K562 (cell line): ENCODE measurements around the gene OR7C2. TPM values are rescaled to one million over a fixed set of nuclear protein-coding genes. Genes with fewer than 3 reads are reported as not detected.
A peak's percentile ranks its signal among the peaks of the same experiment; 100 is the strongest.

Source experiments
- ATAC-seq: fragments of 200-7000 bp; cut with Tn5 transposase; 3 replicates; pipeline ENCODE4 v1.9.1; 2020; ENCODE audit warnings: moderate library complexity
- BruUV-seq: library from RNA; stranded (reverse); fragments of 400-500 nt; replicated peaks from 2 replicates; lab custom pipeline; 2021; lab: Mats Ljungman, UMichigan
- CTCF ChIA-PET: fragments of 300-600 bp; formaldehyde crosslinking; extraction: SDS; loops from one replicate; lab custom pipeline; 2021; ENCODE audit warnings: low intra/inter-chr PET ratio; lab: Yijun Ruan, JAX
- POLR2A ChIA-PET: fragments of 300-600, 350-650 bp; sonication (Branson Sonifier 250); formaldehyde crosslinking; extraction: SDS; loops from one replicate; lab custom pipeline; 2021; ENCODE audit warnings: antibody characterized with exemption, inconsistent platforms; lab: Yijun Ruan, JAX
- DNase-seq, 4 experiments: peaks; one replicate each; pipeline versions ENCODE4 v3.0.0 to v3.0.0-alpha.2; 2011 to 2018; ENCODE audit warnings: low spot score in 3 of 4, mixed read lengths in 3 of 4; ENCODE audit errors: extremely low read depth in 1 of 4
- FAIRE-seq: peaks from 2 replicates; lab custom pipeline; 2011; peaks lifted over from hg19 to GRCh38; lab: Jason Lieb, UNC
- H2AFZ ChIP-seq: 2 replicates; pipeline ENCODE4 v1.6.0; 2011; ENCODE audit warnings: low read depth, low read length, control low read depth, inconsistent platforms
- H3K27ac ChIP-seq: fragments of 200-600 bp; 3 replicates; pipeline ENCODE4 v1.8.0; 2011; ENCODE audit warnings: low read depth, mild to moderate bottlenecking, control low read depth, inconsistent platforms, low read length, moderate library complexity, mixed read lengths; ENCODE audit errors: extremely low read depth
- H3K27me3 ChIP-seq, 2 experiments: fragments of 300-600 bp in 1 of 2; 2 replicates in 1 of 2; 3 replicates in 1 of 2; pipeline versions ENCODE4 v1.6.0 to v1.8.0; 2011; ENCODE audit warnings: inconsistent platforms in 2 of 2, low read length in 2 of 2, mild to moderate bottlenecking in 1 of 2, mixed read lengths in 1 of 2, moderate library complexity in 1 of 2; ENCODE audit not compliant: control insufficient read depth in 2 of 2, insufficient read depth in 2 of 2
- H3K36me3 ChIP-seq: fragments of 300-600 bp; 3 replicates; pipeline ENCODE4 v1.8.0; 2011; ENCODE audit warnings: mild to moderate bottlenecking, low read length, inconsistent platforms; ENCODE audit not compliant: control insufficient read depth, insufficient read depth
- H3K4me1 ChIP-seq, 2 experiments: fragments of 200-600 bp in 1 of 2; replicated peaks in 1 of 2; 2 replicates in 1 of 2; 3 replicates in 1 of 2; pipeline versions ENCODE4 v1.5.1 to v1.8.0; 2011; ENCODE audit warnings: inconsistent platforms in 2 of 2, low read length in 2 of 2, mild to moderate bottlenecking in 1 of 2, mixed read lengths in 1 of 2, moderate library complexity in 1 of 2; ENCODE audit not compliant: control insufficient read depth in 2 of 2, insufficient read depth in 2 of 2
- H3K4me2 ChIP-seq: 2 replicates; pipeline ENCODE4 v1.6.1; 2011; ENCODE audit warnings: low read length, control low read depth, inconsistent platforms, mixed read lengths; ENCODE audit not compliant: insufficient read depth
- H3K4me3 ChIP-seq: fragments of 200-600 bp; sonication (generic), shearing (Covaris generic); 2 replicates; pipeline ENCODE4 v1.5.1; 2016; ENCODE audit warnings: control low read depth, inconsistent platforms
- H3K79me2 ChIP-seq: fragments of 200-600 bp; 3 replicates; pipeline ENCODE4 v1.8.0; 2011; ENCODE audit warnings: low read length, inconsistent platforms; ENCODE audit not compliant: control insufficient read depth, insufficient read depth
- H3K9ac ChIP-seq, 2 experiments: 2 replicates each; pipeline versions ENCODE4 v1.6.0 to v1.6.1; 2011; ENCODE audit warnings: low read depth in 2 of 2, low read length in 2 of 2, control low read depth in 1 of 2, inconsistent platforms in 1 of 2, mild to moderate bottlenecking in 1 of 2, mixed read lengths in 1 of 2; ENCODE audit not compliant: insufficient read depth in 1 of 2
- H3K9me1 ChIP-seq: one replicate; pipeline ENCODE4 v1.6.0; 2011; ENCODE audit warnings: inconsistent platforms, mild to moderate bottlenecking, low read length, moderate library complexity; ENCODE audit not compliant: control insufficient read depth, insufficient read depth
- H3K9me3 ChIP-seq: replicated peaks from 2 replicates; pipeline ENCODE4 v1.5.1; 2011; ENCODE audit warnings: low read depth, low read length, inconsistent platforms; ENCODE audit not compliant: control insufficient read depth, insufficient read depth
- H4K20me1 ChIP-seq: replicated peaks from 2 replicates; pipeline ENCODE4 v1.6.1; 2011; ENCODE audit warnings: low read length, inconsistent platforms, mixed read lengths; ENCODE audit not compliant: control insufficient read depth, insufficient read depth
- CEBPB ChIP-seq: fragments of 450-650 bp; IDR thresholded peaks from 2 replicates; pipeline ENCODE4 v1.6.1; 2016; ENCODE audit warnings: missing genetic modification characterization, missing compliant biosample characterization
- CEBPG ChIP-seq, 3 experiments: fragments of 200-800 bp in 1 of 3; sonication (Bioruptor generic) in 1 of 3; sonication (generic) in 1 of 3; formaldehyde crosslinking in 1 of 3; IDR thresholded peaks in 2 of 3; conservative IDR thresholded peaks in 1 of 3; 2 replicates each; pipeline versions ENCODE4 v1.6.1 to v1.8.0; 2016 to 2022; ENCODE audit warnings: missing compliant biosample characterization in 2 of 3, missing genetic modification characterization in 2 of 3, mild to moderate bottlenecking in 1 of 3, missing genetic modification reagents in 1 of 3
- HDAC2 ChIP-seq: fragments of 450-650 bp; IDR thresholded peaks from 2 replicates; pipeline ENCODE4 v1.6.1; 2016; ENCODE audit warnings: mild to moderate bottlenecking
- MTA1 ChIP-seq: fragments of 450-650 bp; IDR thresholded peaks from 2 replicates; pipeline ENCODE4 v1.6.1; 2017; ENCODE audit warnings: borderline replicate concordance
- SRF ChIP-seq, 2 experiments: fragments of 250-450, 450-650 bp in 1 of 2; sonication (Bioruptor Pico) in 1 of 2; sonication (generic) in 1 of 2; formaldehyde crosslinking; IDR thresholded peaks; 2 replicates each; pipeline versions ENCODE4 v1.5.0 to v1.5.1; 2020 to 2022; ENCODE audit warnings: mild to moderate bottlenecking in 1 of 2, missing genetic modification reagents in 1 of 2
- TBP ChIP-seq: optimal IDR thresholded peaks from 2 replicates; pipeline ENCODE3; 2011; ENCODE audit warnings: low read depth, low read length, improper control_type of control experiment
- TCF7L2 ChIP-seq: fragments of 150-350 bp; IDR thresholded peaks from 2 replicates; pipeline ENCODE4 v1.6.1; 2016; ENCODE audit warnings: low read depth, mild to moderate bottlenecking, low read length, moderate library complexity
- ZBTB40 ChIP-seq, 2 experiments: fragments of 450-650 bp in 1 of 2; sonication (generic) in 1 of 2; formaldehyde crosslinking in 1 of 2; IDR thresholded peaks; 2 replicates each; pipeline versions ENCODE4 v1.7.1 to v1.9.0; 2016 to 2022; ENCODE audit warnings: inconsistent platforms in 1 of 2, mild to moderate bottlenecking in 1 of 2, missing genetic modification reagents in 1 of 2
- ZNF224 ChIP-seq: sonication (generic); formaldehyde crosslinking; IDR thresholded peaks from 2 replicates; pipeline ENCODE4 v1.8.0; 2022; ENCODE audit warnings: mild to moderate bottlenecking, missing genetic modification reagents
- WGBS: fragments of 100-300 bp; shearing (Covaris generic); methylation state at CpG from one replicate; pipeline ENCODE4 v1.1.6; 2016; ENCODE audit warnings: low coverage, mixed read lengths; ENCODE audit not compliant: insufficient coverage; ENCODE audit errors: missing lambda C conversion rate; 5-methylcytosine and 5-hydroxymethylcytosine counted together
- in situ Hi-C: fragments of 300-500 bp; cut with MboI; formaldehyde crosslinking; loops from 4 replicates; pipeline ENCODE4 v1.15.0; 2018; ENCODE audit warnings: inconsistent platforms, mixed read lengths
- intact Hi-C: fragments of 100-400 bp; cut with micrococcal nuclease; formaldehyde crosslinking; loops from 2 replicates; pipeline ENCODE4 v1.14.2; 2022
- polyA plus RNA-seq, 8 experiments: library from polyadenylated mRNA; depleted of rRNA in 4 of 8; stranded (reverse) in 5 of 8; unstranded in 3 of 8; fragments of >200 nt; fragmentation: Nextera tagmentation in 2 of 8; fragmentation: Illumina TruSeq in 1 of 8; extraction: Ambion mirVana in 2 of 8; extraction: Trizol in 1 of 8; gene quantifications; 2 replicates each; pipeline versions ENCODE4 v1.2.1 to v1.2.3, GENCODE V29; 2011 to 2014; ENCODE audit warnings: inconsistent platforms in 1 of 8, missing spikeins in 1 of 8
- total RNA-seq, 7 experiments: library from RNA; depleted of rRNA in 6 of 7; stranded (reverse); fragments of >200 nt in 6 of 7; fragmentation: Illumina TruSeq in 2 of 7; extraction: Trizol in 2 of 7; gene quantifications; 2 replicates each; pipeline versions ENCODE4 v1.2.1 to v1.2.3, GENCODE V29; 2011 to 2021; ENCODE audit warnings: low replicate concordance in 1 of 7

OR7C2 gene
- total and polyA plus RNA-seq, 9 of the 15 experiments (the other 6 are each of a cell fraction or from before 2014, with no cell fraction given), result not detected

- intact Hi-C loops, result no loop called here
Observed at GRCh38 chr19:14974488-14974887, 33.2 kb downstream of the OR7C2 start.

GRCh38 chr19:14977128-14977527, 35.8 kb downstream of the OR7C2 start:
- Histone ChIP-seq H3K4me3 (no peak overlapping the region), H3K4me1 (peaks cover 0 to 5% of the 10 kb centered on the region in 2 experiments; a peak in 2 of 5 replicates), H3K4me2 (no peak overlapping the region), H4K20me1 (no peaks in the 10 kb centered on the region), H3K79me2 (no peaks in the 10 kb centered on the region), H2AFZ (no peak overlapping the region), H3K27ac (no peak overlapping the region), H3K36me3 (no peaks in the 10 kb centered on the region), H3K9ac (no peak overlapping the region), H3K27me3 (peaks cover 8 to 40% of the 10 kb centered on the region in 2 experiments; a peak in 4 of 5 replicates), H3K9me1 (no peaks in the 10 kb centered on the region), H3K9me3 (no peaks in the 10 kb centered on the region)
- no peak for DNase-seq
- POLR2A ChIA-PET, result interaction anchor here (0.6 kb wide), 1 partner anchor 667 kb away, joined by 3 read pairs; no protein-coding TSS in a partner anchor
- WGBS, result 5% methylated on average over 5 of the region's 5 CpGs
- CTCF ChIA-PET, result no interaction called here
- no TSS peak for BruUV-seq
- ATAC-seq, result no peak
- in situ Hi-C loops, result loop anchor here (10.0 kb wide), 1 partner anchor 708 kb away; no protein-coding TSS in a partner anchor
- intact Hi-C loops, result no loop called here
- no peak for FAIRE-seq
- TF ChIP-seq ZBTB40 (IDR thresholded peaks at IDR 0.05) (peak; percentile 91), ZBTB40 (CRISPR knock-in tag; IDR thresholded peaks at IDR 0.05) (peak; percentile 76)

More at GRCh38 chr19:14974488-14974887, 33.2 kb downstream of the OR7C2 start:
- H3K4me2 ChIP-seq, result no peak overlapping the region
- TF ChIP-seq ZNF224 (CRISPR knock-in tag) (no peak), MTA1 (no peak), SRF (CRISPR knock-in tag; IDR thresholded peaks at IDR 0.05) (no peak), HDAC2 (no peak), TCF7L2 (no peak), TBP (no peak), CEBPG (CRISPR knock-in tag; IDR thresholded peaks at IDR 0.05) (no peak), CEBPG (tag; conservative IDR thresholded peaks at IDR 0.05 in 1 of 2, IDR thresholded peaks at IDR 0.05 in 1 of 2) (peak in 1 of 2 experiments; percentile 67; a peak in 2 of 4 replicates), CEBPB (tag) (peak; percentile 68)
- no peaks in the 10 kb centered on the region for H3K79me2 ChIP-seq
- H4K20me1 ChIP-seq, result no peaks in the 10 kb centered on the region
- H3K9me1 ChIP-seq, result no peaks in the 10 kb centered on the region
- no peak overlapping the region for H2AFZ ChIP-seq
- ATAC-seq (no peak), DNase-seq (no peak), FAIRE-seq (no peak)
- no peaks in the 10 kb centered on the region for H3K36me3 ChIP-seq
- 2% methylated on average over 4 of the region's 4 CpGs for WGBS
- ChIA-PET CTCF (no interaction called here), POLR2A (interaction anchor here (0.7 kb wide), 1 partner anchor 51 kb away, joined by 3 read pairs; no protein-coding TSS in a partner anchor)
- no peaks in the 10 kb centered on the region for H3K9me3 ChIP-seq
- H3K9ac ChIP-seq, result no peak overlapping the region
- H3K27me3 ChIP-seq, result peaks cover 8 to 38% of the 10 kb centered on the region in 2 experiments; a peak in 4 of 5 replicates
- H3K27ac ChIP-seq, result no peak overlapping the region
- H3K4me3 ChIP-seq, result no peak overlapping the region
- H3K4me1 ChIP-seq, result peaks cover 0 to 5% of the 10 kb centered on the region in 2 experiments; a peak in 2 of 5 replicates
- in situ Hi-C loops, result loop anchor here (10.0 kb wide), 1 partner anchor 710 kb away; no protein-coding TSS in a partner anchor
- BruUV-seq, result no TSS peak
